Measurements from ENCODE around the gene SRGAP3.

Gene SRGAP3

GRCh38 chr3:8978551-8978950, 270.9 kb downstream of the SRGAP3 start:
- no peak for DNase-seq

GRCh38 chr3:8976540-8977182, 272.8 kb downstream of the SRGAP3 start:
- DNase-seq, result no peak

GRCh38 chr3:8975081-8976020, 274.1 kb downstream of the SRGAP3 start:
- no peak for DNase-seq

- DNase-seq, result no peak
Measured at GRCh38 chr3:8974458-8974857, 275.0 kb downstream of the SRGAP3 start.

- no peak for DNase-seq
Measured at GRCh38 chr3:8972639-8973038, 276.8 kb downstream of the SRGAP3 start.

- DNase-seq, result peak in 53 of 58 donors; percentile 5 to 78 (median 37)
Measured at GRCh38 chr3:8970971-8971589, 278.4 kb downstream of the SRGAP3 start.

GRCh38 chr3:8969241-8969640, 280.2 kb downstream of the SRGAP3 start:
- DNase-seq, result no peak

GRCh38 chr3:8968375-8968882, 281.0 kb downstream of the SRGAP3 start:
- DNase-seq, result no peak

- DNase-seq, result no peak
Measured at GRCh38 chr3:8967553-8967952, 281.9 kb downstream of the SRGAP3 start.

GRCh38 chr3:8966820-8967348, 282.6 kb downstream of the SRGAP3 start:
- no peak for DNase-seq

- no peak for DNase-seq
Measured at GRCh38 chr3:8966150-8966819, 283.2 kb downstream of the SRGAP3 start.

GRCh38 chr3:8964436-8965370, 284.7 kb downstream of the SRGAP3 start:
- DNase-seq, result peak in 4 of 58 donors; percentile 11 to 24 (median 16)

GRCh38 chr3:8963137-8963853, 286.2 kb downstream of the SRGAP3 start, which contains the start of gene RAD18:
Gene RAD18, minus strand, starts transcription at chr3:8963472. Its CDS starts 87 bp downstream, at chr3:8963385.
- DNase-seq, result peak in 57 of 58 donors; percentile 38 to 93 (median 80)

GRCh38 chr3:8962226-8962861, 287.1 kb downstream of the SRGAP3 start:
- DNase-seq, result no peak

GRCh38 chr3:8959668-8960067, 289.8 kb downstream of the SRGAP3 start:
- DNase-seq, result no peak

GRCh38 chr3:8954938-8955763, 294.3 kb downstream of the SRGAP3 start:
- DNase-seq, result no peak

GRCh38 chr3:8953313-8953712, 296.1 kb downstream of the SRGAP3 start:
- DNase-seq, result no peak

GRCh38 chr3:8952130-8952529, 297.3 kb downstream of the SRGAP3 start:
- no peak for DNase-seq
